Non-pigmented ciliary epithelial cell (primary cell): ENCODE results near the gene AMMECR1L.
"Not testable (repeated sequence)": the region's sequence is repeated elsewhere in the genome, so short reads cannot be mapped to it uniquely, and the experiment has no call there.

Experiments used
- DNase-seq: peaks from one replicate; pipeline ENCODE4 v3.0.0-alpha.2; 2010; ENCODE audit warnings: low read depth

The AMMECR1L gene

DNA sequence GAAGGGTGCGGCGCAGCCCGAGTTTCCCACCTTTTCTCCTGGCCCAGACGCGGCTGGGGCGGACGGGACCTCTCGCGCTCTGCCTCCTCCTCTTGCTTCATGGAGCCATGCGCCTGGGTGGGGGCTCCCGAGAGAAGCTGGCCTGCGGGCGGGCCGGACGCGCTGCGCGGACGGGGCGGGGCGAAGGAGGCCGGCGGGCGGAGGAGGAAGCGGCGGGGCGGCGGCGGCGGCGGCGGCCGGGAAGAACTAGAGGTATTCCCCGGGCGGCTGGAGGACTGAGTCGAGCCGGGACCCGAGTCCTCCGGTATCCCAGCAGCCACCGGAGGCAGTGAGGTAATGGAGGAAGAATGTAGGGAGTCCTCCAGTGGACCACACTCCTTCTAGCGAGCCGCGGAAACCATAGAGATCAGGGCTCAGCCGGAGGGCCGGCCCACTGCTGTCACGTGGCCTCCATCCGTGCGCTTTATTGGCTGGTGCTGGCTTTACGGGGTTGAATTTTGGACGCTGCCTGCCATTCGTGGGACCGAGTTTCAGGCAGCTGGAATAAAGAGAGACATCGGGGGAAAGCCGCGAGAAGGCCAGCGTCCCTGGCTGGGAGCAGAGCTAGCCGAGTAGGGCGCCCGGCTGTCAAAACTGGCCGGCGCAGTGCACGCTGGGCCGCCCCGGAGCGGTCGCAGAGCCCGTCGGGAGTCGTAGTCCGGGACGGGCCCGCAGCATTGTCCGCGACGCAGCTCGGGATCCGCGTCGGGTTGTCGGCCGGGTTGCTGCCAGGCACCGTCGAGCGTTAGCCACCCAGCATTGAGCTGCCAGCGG lies at the start of gene AMMECR1L:
TSS of gene AMMECR1L (minus strand) at position 177 of the 813 bp plus-strand sequence. CDS start 11,722 bp downstream, outside the sequence.
- DNase-seq, result not testable (repeated sequence)

DNA sequence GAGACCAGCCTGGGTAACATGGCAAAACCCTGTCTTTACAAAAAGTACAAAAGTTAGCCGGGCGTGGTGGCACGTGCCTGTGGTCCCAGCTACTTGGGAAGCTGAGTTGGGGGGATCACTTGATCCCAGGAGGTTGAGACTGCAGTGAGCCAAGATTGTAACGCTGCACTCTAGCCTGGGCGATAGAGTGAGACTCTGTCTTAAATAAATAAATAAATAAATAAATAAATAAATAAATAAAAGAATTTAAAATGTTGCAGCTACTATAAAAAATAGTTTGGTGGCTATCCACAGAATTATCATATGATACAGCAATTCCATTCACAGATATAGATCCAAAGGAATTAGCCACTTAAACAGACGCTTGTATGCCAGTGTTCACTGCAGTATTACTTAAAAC lies 49.6 kb upstream of the AMMECR1L start:
- DNase-seq, result no peak

DNA sequence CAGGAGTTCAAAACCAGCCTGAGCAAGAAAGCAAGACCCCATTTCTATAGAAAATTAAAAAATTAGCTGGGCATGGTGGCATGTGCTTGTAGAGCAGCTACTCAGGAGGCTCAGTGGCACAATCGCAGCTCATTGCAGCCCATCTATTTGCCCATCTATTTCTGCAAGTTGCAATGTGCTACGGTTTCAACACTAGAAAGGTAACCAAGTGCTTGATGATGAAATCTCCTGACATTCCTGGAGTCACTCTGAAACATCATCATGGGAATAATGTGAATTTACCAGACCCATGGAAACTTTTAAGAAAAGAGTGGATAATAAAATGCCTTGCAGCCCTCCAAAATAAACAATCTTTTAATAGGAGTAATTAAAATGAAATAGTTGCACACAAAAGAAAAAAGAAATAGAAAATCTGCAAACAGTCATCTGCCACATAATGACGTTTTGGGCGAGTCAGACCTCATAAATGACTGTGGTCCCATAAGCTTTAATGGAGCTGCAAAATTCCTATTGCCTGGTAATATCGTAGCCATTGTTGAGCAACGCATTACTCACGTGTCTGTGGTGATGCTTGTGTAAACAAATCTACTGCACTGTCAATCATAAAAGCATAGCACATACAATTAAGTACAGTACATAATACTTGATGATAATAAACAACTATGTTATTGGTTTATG lies 46.6 kb upstream of the AMMECR1L start:
- no peak for DNase-seq

DNA sequence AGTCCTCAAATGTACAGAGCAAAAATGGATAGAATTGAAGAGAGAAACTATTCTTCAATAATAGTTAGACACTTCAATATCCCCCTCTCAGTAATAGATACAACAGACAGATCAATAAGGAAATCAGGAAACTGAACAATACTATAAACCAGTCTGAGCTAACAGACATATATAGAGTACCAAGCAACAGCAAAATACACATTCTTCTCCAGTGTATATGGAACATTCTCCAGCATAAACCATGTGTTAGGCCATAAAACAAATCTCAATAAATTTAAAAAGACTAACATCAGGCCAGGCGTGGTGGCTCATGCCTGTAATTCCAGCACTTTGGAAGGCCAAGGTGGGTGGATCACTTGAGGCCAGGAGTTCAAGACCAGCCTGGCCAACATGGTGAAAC lies 43.7 kb upstream of the AMMECR1L start:
- DNase-seq, result no peak

DNA sequence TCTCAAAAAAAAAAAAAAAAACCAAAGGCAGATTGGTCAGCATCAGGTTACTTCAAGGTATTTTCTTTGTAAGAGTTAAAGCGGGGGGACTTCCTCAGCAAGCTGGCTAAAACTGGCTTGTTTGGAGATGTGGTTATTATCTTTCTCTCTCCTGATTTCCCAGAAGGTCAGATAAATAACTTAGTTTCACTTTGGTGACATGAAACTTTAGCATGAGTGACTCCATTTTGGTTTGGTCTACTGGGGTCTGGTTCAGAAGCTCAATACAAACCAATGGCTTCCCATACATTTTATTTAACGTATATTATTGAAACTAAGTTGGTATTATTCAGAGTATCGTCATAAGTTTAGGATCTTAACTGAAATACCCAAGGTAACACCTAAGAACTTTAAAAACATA lies 41.6 kb upstream of the AMMECR1L start:
- no peak for DNase-seq

GRCh38 chr2:127917916-127918315 lies 32.2 kb upstream of the AMMECR1L start:
- DNase-seq, result no peak

DNA sequence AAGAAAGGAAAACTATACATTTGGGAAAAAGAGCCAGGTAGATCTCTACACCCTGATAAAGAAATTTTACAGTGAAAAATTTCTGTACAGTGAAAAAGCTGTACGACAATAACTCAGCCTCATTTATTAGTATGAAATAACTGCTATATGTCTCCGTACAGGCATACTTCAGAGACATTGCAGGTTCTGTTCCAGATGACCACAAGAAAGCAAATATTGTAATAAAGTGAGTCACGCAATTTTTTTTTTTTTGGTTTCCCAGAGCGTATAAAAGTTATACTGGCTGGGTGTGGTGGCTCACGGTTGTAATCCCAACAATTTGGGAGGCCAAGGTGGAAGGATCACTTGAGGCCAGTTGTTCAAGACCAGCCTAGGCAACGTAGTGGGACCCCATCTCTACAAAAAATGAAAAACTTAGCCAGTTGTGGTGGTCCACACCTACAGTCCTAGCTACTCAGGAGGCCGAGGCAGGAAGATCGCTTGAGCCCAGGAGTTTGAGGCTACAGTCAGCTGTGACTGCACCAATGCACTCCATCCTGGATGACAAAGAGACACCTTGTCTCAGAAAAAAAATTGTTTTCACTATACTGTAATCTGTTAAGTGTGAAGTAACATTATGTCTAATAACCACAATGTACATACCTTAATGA lies 28.2 kb upstream of the AMMECR1L start:
- DNase-seq, result no peak

DNA sequence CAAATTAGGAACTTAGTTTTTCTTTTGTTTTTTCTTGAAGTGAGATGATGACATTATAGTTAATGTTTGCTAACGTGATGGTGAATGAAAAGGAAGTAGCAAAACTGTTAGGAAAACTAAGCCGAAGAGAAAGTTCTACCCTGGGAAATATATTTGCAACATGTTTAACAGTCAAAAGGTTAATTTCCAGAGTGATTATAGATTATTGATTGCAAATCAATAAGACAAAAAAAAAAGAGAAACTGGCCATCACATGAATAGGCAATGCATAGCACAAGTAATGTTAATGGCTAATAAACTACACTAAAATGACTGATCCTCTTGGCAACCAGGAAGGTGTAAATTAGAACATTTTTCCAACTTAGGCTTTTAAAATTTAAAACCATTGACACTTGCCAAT lies 26.0 kb upstream of the AMMECR1L start:
- DNase-seq, result no peak

GRCh38 chr2:127910415-127910814 lies 24.7 kb upstream of the AMMECR1L start:
- DNase-seq, result no peak

GRCh38 chr2:127909019-127909418 lies 23.3 kb upstream of the AMMECR1L start:
- DNase-seq, result no peak

- DNase-seq, result not testable (repeated sequence)
These were observed 22.1 kb upstream of the AMMECR1L start for GRCh38 chr2:127907733-127908400.

DNA sequence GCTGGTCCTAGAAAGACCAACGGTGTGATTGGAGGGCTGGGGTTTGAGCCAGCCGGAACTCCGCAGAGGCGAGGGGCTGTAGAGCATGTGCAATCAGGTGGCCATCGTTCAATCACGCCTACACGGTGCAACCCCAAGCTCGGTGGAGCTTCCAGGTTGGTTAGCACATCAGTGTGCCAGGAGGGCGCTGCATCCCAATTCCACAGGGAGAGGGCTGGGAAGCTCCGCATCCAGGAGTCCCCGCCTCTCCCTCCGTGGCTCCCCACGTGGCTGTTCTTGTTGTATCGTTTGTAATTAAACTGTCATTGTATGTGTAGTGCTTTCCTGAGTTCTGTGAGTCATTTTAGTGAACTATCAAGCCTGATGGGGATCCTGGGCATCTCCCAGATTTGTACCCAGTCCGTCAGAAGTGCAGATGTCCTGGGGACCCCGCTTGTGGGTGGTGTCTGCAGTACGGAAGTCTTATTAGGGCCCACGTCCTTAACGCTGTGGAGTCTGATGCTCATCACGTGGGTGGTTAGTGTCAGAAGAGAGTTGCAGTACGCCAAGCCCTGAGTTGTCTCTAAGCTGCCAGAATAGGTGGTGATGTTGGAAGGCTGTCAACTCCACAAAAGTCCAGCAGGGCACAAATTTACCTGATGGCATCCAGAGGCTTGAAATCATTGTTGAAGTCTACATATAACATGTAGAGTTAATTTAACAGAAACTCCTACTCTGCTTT lies 20.6 kb upstream of the AMMECR1L start:
- no peak for DNase-seq

DNA sequence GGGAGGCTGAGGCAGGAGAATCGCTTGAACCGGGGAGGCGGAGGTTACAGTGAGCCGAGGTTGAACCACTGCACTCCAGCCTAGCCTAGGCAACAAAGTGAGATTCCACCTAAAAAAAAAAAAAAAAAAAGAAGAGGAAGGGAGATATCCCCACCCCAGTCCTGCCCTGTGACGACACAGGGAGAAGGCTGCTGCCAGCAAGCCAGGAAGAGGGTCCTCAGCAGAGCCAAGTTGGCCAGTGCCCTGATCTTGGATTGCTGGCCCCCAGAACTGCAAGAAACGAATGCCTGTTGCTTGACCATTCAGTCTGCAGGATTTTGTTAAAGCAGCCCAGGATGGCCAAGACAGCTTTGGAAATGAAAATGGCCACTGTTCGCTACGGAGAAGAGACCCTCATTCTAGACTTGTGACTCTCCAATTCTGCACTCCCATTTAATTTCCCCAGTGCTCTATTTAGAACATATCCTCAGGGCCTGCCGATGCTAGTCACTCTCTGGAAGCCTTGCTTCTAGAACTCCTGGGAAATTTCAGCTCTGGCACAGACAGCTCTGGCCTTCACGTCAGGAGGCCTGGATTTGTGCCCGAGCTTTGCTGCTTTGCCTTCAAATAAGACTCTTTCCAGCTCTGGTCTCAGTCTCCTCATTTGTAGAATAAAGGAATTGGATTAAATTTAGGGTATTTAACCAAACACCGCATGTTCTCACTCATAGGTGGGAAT lies 15.7 kb upstream of the AMMECR1L start:
- no peak for DNase-seq

- DNase-seq, result no peak
These were observed 11.9 kb upstream of the AMMECR1L start for GRCh38 chr2:127897531-127898211.

DNA sequence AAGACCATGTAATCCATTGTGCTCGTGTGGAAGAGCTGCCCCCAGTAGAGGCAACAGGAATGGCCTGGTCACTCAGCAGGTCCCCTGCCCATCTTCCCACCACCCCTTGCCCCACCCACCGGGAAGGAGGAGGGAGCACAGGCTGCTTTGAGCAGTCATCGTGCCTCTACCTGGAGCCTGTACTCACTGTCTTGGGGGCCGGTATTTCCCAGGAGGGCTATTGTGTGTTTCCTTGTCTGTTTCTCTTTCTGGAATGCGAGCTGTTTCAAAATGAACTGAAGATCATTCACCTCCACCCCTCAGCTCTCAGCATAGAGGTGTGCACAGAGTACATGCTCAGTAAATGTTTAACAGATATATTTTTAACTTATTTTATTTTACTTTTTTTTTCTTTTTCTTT lies 7.7 kb upstream of the AMMECR1L start:
- no peak for DNase-seq

GRCh38 chr2:127893033-127893432 lies 7.3 kb upstream of the AMMECR1L start:
- DNase-seq, result no peak

DNA sequence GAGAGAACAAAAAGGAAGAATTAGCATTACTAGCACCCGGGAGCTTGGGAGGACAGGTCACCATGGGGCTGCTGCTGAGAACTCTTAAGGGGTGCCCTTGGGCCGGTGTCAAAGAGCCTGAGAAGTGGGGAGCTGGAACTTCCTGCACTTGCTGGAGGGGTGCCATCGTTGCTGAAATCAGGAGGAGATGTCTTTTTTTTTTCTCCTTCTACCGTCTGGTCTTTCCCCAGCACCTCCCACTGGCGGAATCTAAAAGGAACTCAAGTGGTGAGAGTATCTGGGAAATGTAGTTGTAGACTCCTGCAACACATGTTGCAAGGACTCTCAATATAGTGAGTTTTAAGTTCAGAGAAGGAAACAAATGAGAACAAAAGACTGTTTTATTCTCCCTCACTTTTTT lies 6.1 kb upstream of the AMMECR1L start:
- DNase-seq, result no peak

DNA sequence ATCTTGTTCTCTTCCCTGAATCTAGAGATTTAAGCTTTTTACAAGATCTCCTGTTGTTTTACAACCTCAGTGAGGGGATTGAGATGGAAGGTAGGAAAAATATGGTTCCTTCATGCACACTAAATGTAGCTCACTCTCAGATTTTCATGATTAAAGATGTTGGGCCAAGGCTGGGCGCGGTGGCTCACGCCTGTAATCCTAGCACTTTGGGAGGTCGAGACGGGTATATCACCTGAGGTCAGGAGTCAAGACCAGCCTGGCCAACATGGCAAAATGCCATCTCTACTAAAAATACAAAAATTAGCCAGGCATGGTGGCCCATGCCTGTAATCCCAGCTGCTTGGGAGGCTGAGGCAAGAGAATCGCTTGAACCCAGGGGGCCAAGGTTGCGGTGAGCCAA lies 5.0 kb upstream of the AMMECR1L start:
- not testable (repeated sequence) for DNase-seq

DNA sequence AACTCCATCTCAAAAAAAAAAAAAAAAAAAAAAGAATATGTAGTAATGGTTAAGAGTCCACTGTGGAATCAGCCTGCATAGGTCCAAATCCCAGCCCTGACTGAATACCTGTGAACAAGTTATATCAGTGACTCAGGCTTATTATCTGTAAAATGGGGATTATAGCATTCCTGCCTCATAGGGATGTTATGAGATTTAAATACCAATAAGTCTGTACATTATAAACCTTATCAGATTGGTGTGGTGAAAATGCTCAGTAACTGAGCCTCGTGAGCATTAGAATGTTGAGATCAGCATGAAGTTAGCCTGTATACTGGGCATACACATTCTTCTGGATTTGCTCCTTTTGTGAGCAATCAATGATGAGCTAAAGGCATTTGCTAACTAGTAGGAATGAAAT lies 3.0 kb upstream of the AMMECR1L start:
- no peak for DNase-seq

GRCh38 chr2:127887776-127888130 lies 2.0 kb upstream of the AMMECR1L start:
- no peak for DNase-seq
